Suprapubic skin (tissue), 4 donors: ENCODE data around the gene SUPT16H. TPM values are rescaled to one million over a fixed set of nuclear protein-coding genes. Genes with fewer than 3 reads are reported as not detected.

Source experiments
- DNase-seq, 2 donors: peaks; one replicate each; pipeline ENCODE4 v3.0.0-alpha.2; 2019; ENCODE audit warnings: low spot score in 2 of 2
- H3K27ac ChIP-seq: fragments of 200-600 bp; sonication (generic); one replicate; pipeline ENCODE4 v1.5.1; 2019
- H3K27me3 ChIP-seq: fragments of 200-600 bp; sonication (generic); one replicate; pipeline ENCODE4 v1.5.1; 2019
- H3K36me3 ChIP-seq: fragments of 200-600 bp; sonication (generic); one replicate; pipeline ENCODE4 v1.5.1; 2019
- H3K4me1 ChIP-seq: fragments of 200-600 bp; sonication (generic); one replicate; pipeline ENCODE4 v1.5.1; 2019
- H3K4me3 ChIP-seq: fragments of 200-600 bp; sonication (generic); one replicate; pipeline ENCODE4 v1.5.1; 2019; ENCODE audit warnings: mild to moderate bottlenecking
- H3K9me3 ChIP-seq: fragments of 200-600 bp; sonication (generic); one replicate; pipeline ENCODE4 v1.5.1; 2019
- CTCF ChIP-seq, 2 donors: fragments of 200-600 bp in 1 of 2; fragments of 450-650 bp in 1 of 2; sonication (generic) in 1 of 2; IDR thresholded peaks; one replicate each; pipeline ENCODE4 v1.5.1; 2016 to 2019; ENCODE audit warnings: antibody characterized with exemption in 2 of 2, mild to moderate bottlenecking in 1 of 2, moderate library complexity in 1 of 2
- EP300 ChIP-seq: sonication (generic); formaldehyde crosslinking; IDR thresholded peaks from one replicate; pipeline ENCODE4 v1.6.1; 2017; ENCODE audit warnings: antibody characterized with exemption
- WGBS: methylation state at CpG from one replicate; pipeline ENCODE4 v1.1.5; 2018; 5-methylcytosine and 5-hydroxymethylcytosine counted together
- total RNA-seq, 4 donors: library from RNA; depleted of rRNA; stranded (reverse); fragments of >200 nt; gene quantifications; one replicate each; pipeline ENCODE4 v1.1.0, GENCODE V29; 2016

SUPT16H gene
- total RNA-seq, 4 donors from 2014 or later: 41.9 to 64.5 (median 50.1) TPM

DNA sequence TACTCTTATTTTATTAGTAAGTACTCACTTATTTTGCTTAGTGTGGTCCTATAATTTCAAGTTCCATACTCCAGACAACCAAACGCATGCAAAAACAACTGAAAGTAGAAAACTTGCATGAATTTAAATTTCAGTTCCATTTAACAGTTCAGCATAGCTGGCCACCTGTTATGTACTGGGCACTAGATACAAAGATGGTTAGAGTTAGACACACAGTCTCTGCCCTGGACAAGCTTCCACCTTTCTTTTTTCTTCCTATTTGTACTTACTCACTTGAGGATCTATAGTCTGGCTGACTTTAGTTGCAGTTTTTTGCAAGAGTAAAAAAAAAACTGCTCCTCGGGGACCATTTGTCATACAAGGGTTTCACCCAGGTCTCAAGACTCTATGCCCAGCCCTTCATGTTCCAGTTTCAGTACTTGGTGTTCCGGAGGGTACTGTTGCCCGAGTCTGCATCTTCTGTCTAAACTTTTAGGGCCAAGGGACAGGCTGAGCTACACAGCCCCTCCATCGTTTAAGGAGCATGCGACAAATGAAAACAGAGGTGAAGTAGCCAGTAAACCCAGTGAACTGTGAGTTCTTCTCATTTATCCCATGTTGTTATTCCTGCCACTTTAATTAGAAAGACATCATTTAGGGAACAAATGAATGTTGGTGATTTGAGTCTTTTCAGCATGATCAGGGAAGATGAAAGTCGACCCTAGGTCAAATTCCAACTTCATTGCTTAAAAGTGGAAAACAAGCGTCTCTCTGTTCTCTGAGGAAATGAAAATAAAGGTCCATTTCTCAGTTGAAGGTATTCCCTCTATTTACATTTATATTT is 81.6 kb downstream of the SUPT16H start:
- H3K27ac ChIP-seq: no peak overlapping the region
- H3K36me3 ChIP-seq: no peaks in the 10 kb centered on the region
- DNase-seq: no peak
- no peaks in the 10 kb centered on the region for H3K9me3 ChIP-seq
- WGBS: 82% methylated on average over 8 of the region's 8 CpGs
- TF ChIP-seq CTCF (IDR thresholded peaks at IDR 0.05): no peak
- TF ChIP-seq EP300: no peak
- H3K27me3 ChIP-seq: peaks cover 3% of the 10 kb centered on the region
- H3K4me1 ChIP-seq: peaks cover 7% of the 10 kb centered on the region
- no peak overlapping the region for H3K4me3 ChIP-seq

Other genes with a start within 250 kb of the SUPT16H start
- gene OR5AU1, start 228.0 kb downstream of the SUPT16H start, total RNA-seq: not detected
- 100 to 1,000 TPM; 355 to 512 (median 409) TPM for gene HNRNPC, start 114.6 kb downstream of the SUPT16H start, total RNA-seq
- gene RPGRIP1, start 103.9 kb downstream of the SUPT16H start, total RNA-seq: not detected
- gene CHD8, start 72.1 kb upstream of the SUPT16H start, total RNA-seq: 100 to 1,000 TPM in 2 of 4 donors, 10 to 100 TPM in 2; 67.3 to 122 (median 101) TPM
- 10 to 100 TPM; 20.2 to 24.9 (median 21.5) TPM for gene RAB2B, start 92.9 kb upstream of the SUPT16H start, total RNA-seq
- gene TOX4, start 93.2 kb upstream of the SUPT16H start, total RNA-seq: 10 to 100 TPM; 70.1 to 80.5 (median 77.9) TPM
- gene METTL3, start 127.3 kb upstream of the SUPT16H start, total RNA-seq: 100 to 1,000 TPM in 1 of 4 donors, 10 to 100 TPM in 3; 38.9 to 125 (median 44.8) TPM
- 10 to 100 TPM in 1 of 4 donors, 1 to 10 TPM in 3; 3.0 to 15.6 (median 4.4) TPM for gene SALL2, start 142.3 kb upstream of the SUPT16H start, total RNA-seq
- gene OR10G3, start 196.1 kb upstream of the SUPT16H start, total RNA-seq: not detected